ENCODE results near the gene NEGR1. TPM values are rescaled to one million over a fixed set of nuclear protein-coding genes. Genes with fewer than 3 reads are reported as not detected.

The NEGR1 gene
- total and polyA plus RNA-seq, 4 donors: 0.86 to 7.3 (median 2.5) TPM

DNA sequence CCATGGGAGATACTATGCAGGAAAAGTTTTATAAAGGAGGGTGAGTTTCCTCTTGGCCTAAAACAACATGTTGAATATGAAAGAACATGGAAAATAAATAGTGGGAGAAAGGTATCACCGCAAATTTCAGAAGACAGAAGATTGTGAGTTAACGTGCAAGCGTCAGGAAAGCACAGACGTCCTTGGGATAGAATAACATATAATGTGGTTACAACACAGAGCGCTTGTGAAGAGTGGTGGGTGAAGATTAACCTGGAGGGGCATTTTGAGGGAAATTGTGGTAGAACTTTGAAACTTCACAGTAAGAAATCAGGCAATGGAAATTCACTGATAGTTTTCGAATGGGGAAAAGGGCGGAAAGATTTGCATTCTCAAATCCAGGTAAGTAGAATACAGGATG is 47.3 kb downstream of the NEGR1 start:
- TF ChIP-seq, protein P1, sequence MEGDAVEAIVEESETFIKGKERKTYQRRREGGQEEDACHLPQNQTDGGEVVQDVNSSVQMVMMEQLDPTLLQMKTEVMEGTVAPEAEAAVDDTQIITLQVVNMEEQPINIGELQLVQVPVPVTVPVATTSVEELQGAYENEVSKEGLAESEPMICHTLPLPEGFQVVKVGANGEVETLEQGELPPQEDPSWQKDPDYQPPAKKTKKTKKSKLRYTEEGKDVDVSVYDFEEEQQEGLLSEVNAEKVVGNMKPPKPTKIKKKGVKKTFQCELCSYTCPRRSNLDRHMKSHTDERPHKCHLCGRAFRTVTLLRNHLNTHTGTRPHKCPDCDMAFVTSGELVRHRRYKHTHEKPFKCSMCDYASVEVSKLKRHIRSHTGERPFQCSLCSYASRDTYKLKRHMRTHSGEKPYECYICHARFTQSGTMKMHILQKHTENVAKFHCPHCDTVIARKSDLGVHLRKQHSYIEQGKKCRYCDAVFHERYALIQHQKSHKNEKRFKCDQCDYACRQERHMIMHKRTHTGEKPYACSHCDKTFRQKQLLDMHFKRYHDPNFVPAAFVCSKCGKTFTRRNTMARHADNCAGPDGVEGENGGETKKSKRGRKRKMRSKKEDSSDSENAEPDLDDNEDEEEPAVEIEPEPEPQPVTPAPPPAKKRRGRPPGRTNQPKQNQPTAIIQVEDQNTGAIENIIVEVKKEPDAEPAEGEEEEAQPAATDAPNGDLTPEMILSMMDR (IDR thresholded peaks at IDR 0.05; ENCODE audit: control extremely low read depth, extremely low read depth): no peak
- WGBS, 2 donors: 76 to 97% methylated on average over 7 of the region's 7 CpGs
- no peak for DNase-seq
- Histone ChIP-seq H3K4me3 (no peak overlapping the region), H3K27me3 (ENCODE audit: control insufficient read depth in 3 of 3, insufficient read depth in 3 of 3, low read length in 2 of 3) (no peaks in the 10 kb centered on the region), H3K9me3 (ENCODE audit: control insufficient read depth in 4 of 4, insufficient read depth in 3 of 4, low read length in 3 of 4) (peaks cover 0 to 3% (median 0%) of the 10 kb centered on the region in 4 donors), H3K4me1 (ENCODE audit: control insufficient read depth in 5 of 5, insufficient read depth in 5 of 5, low read length in 5 of 5) (no peaks in the 10 kb centered on the region), H3K27ac (ENCODE audit: low read depth in 1 of 2, low read length in 1 of 2) (no peak overlapping the region), H3K9ac (ENCODE audit: insufficient read depth in 1 of 2, low read length in 2 of 2) (no peak overlapping the region), H3K36me3 (ENCODE audit: control insufficient read depth in 4 of 4, insufficient read depth in 4 of 4, low read length in 4 of 4) (no peaks in the 10 kb centered on the region)
- ATAC-seq (ENCODE audit: insufficient read depth, low FRiP score): no peak

DNA sequence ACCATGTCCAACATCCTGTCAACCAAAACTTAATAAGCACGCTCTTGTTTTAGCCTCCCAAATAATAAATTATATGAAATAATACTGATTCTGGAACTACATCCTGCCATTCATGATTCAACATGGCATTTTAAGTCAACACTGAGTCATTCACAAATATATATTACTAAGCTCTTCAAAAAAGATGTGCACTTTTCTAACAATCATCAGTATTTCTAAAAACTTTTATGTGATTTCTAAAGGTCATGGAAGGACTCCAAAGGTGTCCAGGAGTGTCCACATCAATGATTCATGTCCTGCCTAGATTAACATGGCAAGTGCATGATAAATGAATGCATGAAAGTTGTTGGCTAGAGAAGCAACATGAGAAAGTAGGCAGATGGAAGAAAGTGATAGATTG is 51.6 kb downstream of the NEGR1 start:
- ATAC-seq (ENCODE audit: insufficient read depth, low FRiP score) (no peak), DNase-seq (no peak)
- WGBS, 2 donors: 87 to 96% methylated on average over 1 of the region's 1 CpG
- no peak overlapping the region for H3K27ac ChIP-seq (ENCODE audit: low read depth in 1 of 2, low read length in 1 of 2)
- no peaks in the 10 kb centered on the region for H3K36me3 ChIP-seq (ENCODE audit: control insufficient read depth in 4 of 4, insufficient read depth in 4 of 4, low read length in 4 of 4)
- H3K9me3 ChIP-seq (ENCODE audit: control insufficient read depth in 4 of 4, insufficient read depth in 3 of 4, low read length in 3 of 4): peaks cover 0 to 3% (median 0%) of the 10 kb centered on the region in 4 donors
- TF ChIP-seq, protein P1 (IDR thresholded peaks at IDR 0.05; ENCODE audit: control extremely low read depth, extremely low read depth): no peak
- H3K27me3 ChIP-seq (ENCODE audit: control insufficient read depth in 3 of 3, insufficient read depth in 3 of 3, low read length in 2 of 3): no peaks in the 10 kb centered on the region
- no peak overlapping the region for H3K4me3 ChIP-seq
- H3K4me1 ChIP-seq (ENCODE audit: control insufficient read depth in 5 of 5, insufficient read depth in 5 of 5, low read length in 5 of 5): no peaks in the 10 kb centered on the region
- no peak overlapping the region for H3K9ac ChIP-seq (ENCODE audit: insufficient read depth in 1 of 2, low read length in 2 of 2)

DNA sequence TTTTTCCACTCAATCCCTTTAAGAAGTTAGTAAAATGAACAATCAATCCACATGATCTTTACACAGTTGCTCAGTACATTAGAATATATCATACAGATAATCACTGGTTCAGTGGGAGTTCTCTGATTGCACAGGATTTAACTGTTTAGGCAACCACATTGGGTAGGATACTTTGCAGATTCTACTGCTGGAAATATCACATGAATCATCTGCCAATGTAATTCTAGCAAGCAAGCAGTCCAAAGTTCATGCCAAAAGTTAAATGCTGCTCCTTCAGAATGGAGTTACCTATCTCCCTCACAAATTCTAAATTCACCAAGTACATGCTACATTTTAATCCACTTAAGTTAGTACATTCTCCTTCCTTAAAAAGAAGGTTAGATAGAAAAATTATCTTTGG is 52.4 kb downstream of the NEGR1 start:
- no peaks in the 10 kb centered on the region for H3K4me1 ChIP-seq (ENCODE audit: control insufficient read depth in 5 of 5, insufficient read depth in 5 of 5, low read length in 5 of 5)
- H3K27me3 ChIP-seq (ENCODE audit: control insufficient read depth in 3 of 3, insufficient read depth in 3 of 3, low read length in 2 of 3): no peaks in the 10 kb centered on the region
- no peaks in the 10 kb centered on the region for H3K36me3 ChIP-seq (ENCODE audit: control insufficient read depth in 4 of 4, insufficient read depth in 4 of 4, low read length in 4 of 4)
- no peak overlapping the region for H3K27ac ChIP-seq (ENCODE audit: low read depth in 1 of 2, low read length in 1 of 2)
- ATAC-seq (ENCODE audit: insufficient read depth, low FRiP score) (no peak), DNase-seq (no peak)
- no peak overlapping the region for H3K9ac ChIP-seq (ENCODE audit: insufficient read depth in 1 of 2, low read length in 2 of 2)
- TF ChIP-seq, protein P1 (IDR thresholded peaks at IDR 0.05; ENCODE audit: control extremely low read depth, extremely low read depth): no peak
- no peak overlapping the region for H3K4me3 ChIP-seq
- H3K9me3 ChIP-seq (ENCODE audit: control insufficient read depth in 4 of 4, insufficient read depth in 3 of 4, low read length in 3 of 4): peaks cover 0 to 3% (median 0%) of the 10 kb centered on the region in 4 donors

DNA sequence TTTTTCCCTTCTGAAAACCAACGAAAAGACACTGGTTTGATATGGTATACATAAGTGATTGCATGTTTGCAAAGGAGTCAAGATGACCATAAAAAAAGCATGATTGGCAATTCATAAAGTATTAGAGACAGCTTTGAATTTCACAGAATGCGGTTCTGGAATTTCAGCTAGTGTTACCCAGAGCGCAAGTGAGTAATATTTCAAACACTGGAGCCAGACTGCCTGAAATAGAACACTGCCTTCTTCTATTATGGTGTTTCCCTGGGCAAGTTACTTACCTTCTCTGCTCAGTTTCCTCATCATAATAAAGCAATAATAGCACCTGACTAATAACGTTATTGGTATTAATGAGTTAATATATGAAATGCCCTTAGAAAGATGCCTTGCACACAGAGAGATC is 54.7 kb downstream of the NEGR1 start:
- 77 to 80% methylated on average over 4 of the region's 4 CpGs for WGBS, 2 donors
- Histone ChIP-seq H3K9me3 (ENCODE audit: control insufficient read depth in 4 of 4, insufficient read depth in 3 of 4, low read length in 3 of 4) (no peaks in the 10 kb centered on the region), H3K27me3 (ENCODE audit: control insufficient read depth in 3 of 3, insufficient read depth in 3 of 3, low read length in 2 of 3) (no peaks in the 10 kb centered on the region), H3K27ac (ENCODE audit: low read depth in 1 of 2, low read length in 1 of 2) (no peak overlapping the region), H3K4me3 (no peak overlapping the region), H3K4me1 (ENCODE audit: control insufficient read depth in 5 of 5, insufficient read depth in 5 of 5, low read length in 5 of 5) (no peaks in the 10 kb centered on the region), H3K36me3 (ENCODE audit: control insufficient read depth in 4 of 4, insufficient read depth in 4 of 4, low read length in 4 of 4) (no peaks in the 10 kb centered on the region), H3K9ac (ENCODE audit: insufficient read depth in 1 of 2, low read length in 2 of 2) (no peak overlapping the region)
- ATAC-seq (ENCODE audit: insufficient read depth, low FRiP score) (no peak), DNase-seq (peak in 1 of 3 donors; percentile 3)
- TF ChIP-seq, protein P1 (IDR thresholded peaks at IDR 0.05; ENCODE audit: control extremely low read depth, extremely low read depth): no peak

Data from lung (tissue), 12 donors.